ENCODE results near the gene TIA1.

GRCh38 chr2:70188460-70188859 lies 60.0 kb downstream of the TIA1 start:
- TF ChIP-seq CTCF (IDR thresholded peaks at IDR 0.05) (no peak), POLR2AphosphoS5 (IDR thresholded peaks at IDR 0.05) (no peak)
